K562 (cell line): ENCODE results near the gene IL10.
A peak's percentile ranks its signal among the peaks of the same experiment; 100 is the strongest.

Experiments
- CBX5 ChIP-seq: IDR thresholded peaks from 2 replicates; pipeline ENCODE4 v1.6.1; 2014; ENCODE audit warnings: low read depth, borderline replicate concordance
- HNRNPK ChIP-seq: fragments of 200-400 bp; formaldehyde crosslinking; IDR thresholded peaks from one replicate; pipeline ENCODE4 v1.6.1; 2018; ENCODE audit warnings: mild to moderate bottlenecking, low read depth, low read length; ENCODE audit not compliant: poor library complexity, severe bottlenecking
- HNRNPUL1 ChIP-seq: fragments of 200-400 bp; formaldehyde crosslinking; IDR thresholded peaks from 2 replicates; pipeline ENCODE4 v1.6.1; 2017; ENCODE audit warnings: low read length
- HSF4 ChIP-seq: fragments of 250-450 bp; sonication (Bioruptor Pico); IDR thresholded peaks from 2 replicates; pipeline ENCODE4 v2.1.2; 2022; ENCODE audit warnings: mild to moderate bottlenecking, moderate library complexity, borderline replicate concordance
- NFRKB ChIP-seq: fragments of 450-650 bp; IDR thresholded peaks from 2 replicates; pipeline ENCODE4 v1.6.1; 2016; ENCODE audit warnings: low read depth
- POLR2A ChIP-seq: fragments of 450-650 bp; conservative IDR thresholded peaks from 2 replicates; pipeline ENCODE4 v1.6.1; 2016
- TAF1 ChIP-seq: IDR thresholded peaks from 2 replicates; pipeline ENCODE4 v1.6.1; 2011; ENCODE audit warnings: mild to moderate bottlenecking, low read length, moderate library complexity; ENCODE audit not compliant: insufficient read depth, control insufficient read depth, severe bottlenecking; ENCODE audit errors: extremely low read depth
- ZNF253 ChIP-seq: fragments of 250-450 bp; sonication (Bioruptor Pico); conservative IDR thresholded peaks from 2 replicates; pipeline ENCODE4 v1.6.1; 2021; ENCODE audit warnings: mild to moderate bottlenecking
- TF ChIP-seq, protein P1 (sequence below): sonication (generic); formaldehyde crosslinking; IDR thresholded peaks from 2 replicates; pipeline ENCODE4 v1.8.0; 2022; ENCODE audit warnings: mild to moderate bottlenecking, missing genetic modification reagents
- TF ChIP-seq, protein P2 (sequence below): fragments of 250-450 bp; sonication (Bioruptor Pico); IDR thresholded peaks from 2 replicates; pipeline ENCODE4 v1.8.0; 2021; ENCODE audit warnings: mild to moderate bottlenecking, moderate library complexity
- TF ChIP-seq, protein P3 (sequence below), 3 experiments: IDR thresholded peaks in 2 of 3; conservative IDR thresholded peaks in 1 of 3; 2 replicates each; pipeline ENCODE4 v1.5.1; 2011 to 2012; ENCODE audit warnings: low read length in 3 of 3, mild to moderate bottlenecking in 3 of 3, control low read depth in 2 of 3, improper control_type of control experiment in 1 of 3, inconsistent platforms in 1 of 3, low read depth in 1 of 3, mixed read lengths in 1 of 3, moderate library complexity in 1 of 3; ENCODE audit not compliant: insufficient read depth in 2 of 3
- TF ChIP-seq, protein P4 (sequence below): sonication (generic); formaldehyde crosslinking; IDR thresholded peaks from 2 replicates; pipeline ENCODE4 v1.9.0; 2022; ENCODE audit warnings: mild to moderate bottlenecking, missing genetic modification reagents

DNA sequence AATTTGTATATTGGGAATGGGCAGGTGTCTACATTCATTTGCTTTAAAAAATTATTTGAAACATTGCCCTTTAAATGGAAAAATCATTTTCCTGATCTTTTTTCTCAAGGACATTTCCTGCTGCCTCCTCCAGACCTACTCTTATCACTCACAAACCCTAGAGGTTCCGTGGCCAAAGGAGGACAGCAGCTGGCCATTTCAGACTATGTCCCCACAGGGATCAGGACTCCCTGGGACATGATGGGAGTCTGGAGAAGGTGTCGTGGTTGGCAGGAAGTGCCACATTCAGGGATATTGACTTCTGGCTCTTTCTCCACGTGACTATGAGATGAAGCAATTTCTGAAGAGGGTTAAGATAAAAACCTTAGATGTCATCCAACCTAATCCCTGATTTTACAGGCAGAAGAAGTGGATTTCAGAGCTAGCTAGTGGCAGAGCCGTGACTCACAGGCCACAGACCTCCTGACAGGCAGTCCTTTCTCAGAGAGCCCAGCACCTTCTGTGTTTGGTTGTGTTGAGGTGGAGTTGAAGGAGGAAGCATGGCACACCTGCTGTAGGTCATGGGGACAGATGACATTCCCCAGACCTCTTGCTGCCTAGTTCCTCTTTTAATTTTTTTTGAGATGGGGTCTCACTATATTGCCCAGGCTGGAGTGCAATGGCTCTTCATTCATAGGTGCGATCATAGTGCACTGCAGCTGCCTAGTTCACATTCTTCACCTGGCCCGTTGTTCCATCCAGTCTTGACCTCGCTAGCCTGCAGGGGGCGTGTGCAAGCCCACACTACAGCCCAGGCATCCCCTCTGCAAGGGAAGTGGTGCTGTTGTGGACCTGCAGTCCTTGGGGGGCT is 25.5 kb upstream of the IL10 start:
- no peak for TF ChIP-seq TAF1
- TF ChIP-seq, protein P1, sequence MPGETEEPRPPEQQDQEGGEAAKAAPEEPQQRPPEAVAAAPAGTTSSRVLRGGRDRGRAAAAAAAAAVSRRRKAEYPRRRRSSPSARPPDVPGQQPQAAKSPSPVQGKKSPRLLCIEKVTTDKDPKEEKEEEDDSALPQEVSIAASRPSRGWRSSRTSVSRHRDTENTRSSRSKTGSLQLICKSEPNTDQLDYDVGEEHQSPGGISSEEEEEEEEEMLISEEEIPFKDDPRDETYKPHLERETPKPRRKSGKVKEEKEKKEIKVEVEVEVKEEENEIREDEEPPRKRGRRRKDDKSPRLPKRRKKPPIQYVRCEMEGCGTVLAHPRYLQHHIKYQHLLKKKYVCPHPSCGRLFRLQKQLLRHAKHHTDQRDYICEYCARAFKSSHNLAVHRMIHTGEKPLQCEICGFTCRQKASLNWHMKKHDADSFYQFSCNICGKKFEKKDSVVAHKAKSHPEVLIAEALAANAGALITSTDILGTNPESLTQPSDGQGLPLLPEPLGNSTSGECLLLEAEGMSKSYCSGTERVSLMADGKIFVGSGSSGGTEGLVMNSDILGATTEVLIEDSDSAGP (CRISPR knock-in tag): no peak
- TF ChIP-seq, protein P2, sequence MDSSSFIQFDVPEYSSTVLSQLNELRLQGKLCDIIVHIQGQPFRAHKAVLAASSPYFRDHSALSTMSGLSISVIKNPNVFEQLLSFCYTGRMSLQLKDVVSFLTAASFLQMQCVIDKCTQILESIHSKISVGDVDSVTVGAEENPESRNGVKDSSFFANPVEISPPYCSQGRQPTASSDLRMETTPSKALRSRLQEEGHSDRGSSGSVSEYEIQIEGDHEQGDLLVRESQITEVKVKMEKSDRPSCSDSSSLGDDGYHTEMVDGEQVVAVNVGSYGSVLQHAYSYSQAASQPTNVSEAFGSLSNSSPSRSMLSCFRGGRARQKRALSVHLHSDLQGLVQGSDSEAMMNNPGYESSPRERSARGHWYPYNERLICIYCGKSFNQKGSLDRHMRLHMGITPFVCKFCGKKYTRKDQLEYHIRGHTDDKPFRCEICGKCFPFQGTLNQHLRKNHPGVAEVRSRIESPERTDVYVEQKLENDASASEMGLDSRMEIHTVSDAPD (CRISPR knock-in tag): no peak
- no peak for TF ChIP-seq POLR2A
- TF ChIP-seq, protein P3, sequence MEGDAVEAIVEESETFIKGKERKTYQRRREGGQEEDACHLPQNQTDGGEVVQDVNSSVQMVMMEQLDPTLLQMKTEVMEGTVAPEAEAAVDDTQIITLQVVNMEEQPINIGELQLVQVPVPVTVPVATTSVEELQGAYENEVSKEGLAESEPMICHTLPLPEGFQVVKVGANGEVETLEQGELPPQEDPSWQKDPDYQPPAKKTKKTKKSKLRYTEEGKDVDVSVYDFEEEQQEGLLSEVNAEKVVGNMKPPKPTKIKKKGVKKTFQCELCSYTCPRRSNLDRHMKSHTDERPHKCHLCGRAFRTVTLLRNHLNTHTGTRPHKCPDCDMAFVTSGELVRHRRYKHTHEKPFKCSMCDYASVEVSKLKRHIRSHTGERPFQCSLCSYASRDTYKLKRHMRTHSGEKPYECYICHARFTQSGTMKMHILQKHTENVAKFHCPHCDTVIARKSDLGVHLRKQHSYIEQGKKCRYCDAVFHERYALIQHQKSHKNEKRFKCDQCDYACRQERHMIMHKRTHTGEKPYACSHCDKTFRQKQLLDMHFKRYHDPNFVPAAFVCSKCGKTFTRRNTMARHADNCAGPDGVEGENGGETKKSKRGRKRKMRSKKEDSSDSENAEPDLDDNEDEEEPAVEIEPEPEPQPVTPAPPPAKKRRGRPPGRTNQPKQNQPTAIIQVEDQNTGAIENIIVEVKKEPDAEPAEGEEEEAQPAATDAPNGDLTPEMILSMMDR (IDR thresholded peaks at IDR 0.05 in 2 of 3, conservative IDR thresholded peaks at IDR 0.05 in 1 of 3; ENCODE audit: insufficient read depth in 2 of 3, low read depth in 1 of 3, low read length in 3 of 3): peak; percentile 77 to 92 (median 82)
- TF ChIP-seq NFRKB: no peak
- TF ChIP-seq, protein P4, sequence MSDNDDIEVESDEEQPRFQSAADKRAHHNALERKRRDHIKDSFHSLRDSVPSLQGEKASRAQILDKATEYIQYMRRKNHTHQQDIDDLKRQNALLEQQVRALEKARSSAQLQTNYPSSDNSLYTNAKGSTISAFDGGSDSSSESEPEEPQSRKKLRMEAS (CRISPR knock-in tag): no peak
- TF ChIP-seq ZNF253: no peak
- TF ChIP-seq HSF4 (CRISPR knock-in tag): no peak
- TF ChIP-seq HNRNPK: no peak
- no peak for TF ChIP-seq HNRNPUL1
- TF ChIP-seq CBX5: no peak
